ENCODE measurements around the gene N4BP2.

- TF ChIP-seq CTCF (IDR thresholded peaks at IDR 0.05), result no peak
- no peak for TF ChIP-seq POLR2A (IDR thresholded peaks at IDR 0.05)
These were observed 133.4 kb downstream of the N4BP2 start for GRCh38 chr4:40190019-40190418.
